Measurements from ENCODE around the gene ZNRF1. TPM values are rescaled to one million over a fixed set of nuclear protein-coding genes. Genes with fewer than 3 reads are reported as not detected.

The ZNRF1 gene
- total and polyA plus RNA-seq, 7 donors: 10.6 to 33.0 (median 16.9) TPM

- TF ChIP-seq POLR2A (IDR thresholded peaks at IDR 0.05): no peak
- TF ChIP-seq POLR2AphosphoS5 (IDR thresholded peaks at IDR 0.05): peak; percentile 87 to 95 (median 90)
- peak in 3 of 4 donors; percentile 65 to 82 (median 77) for TF ChIP-seq EP300 (IDR thresholded peaks at IDR 0.05)
- no peak overlapping the region for H3K4me3 ChIP-seq
- peak; percentile 97 for DNase-seq
- no peaks in the 10 kb centered on the region for H3K9me3 ChIP-seq
- no peaks in the 10 kb centered on the region for H3K36me3 ChIP-seq
- H3K27ac ChIP-seq: peak overlapping the region; percentile 77 to 92 (median 88)
- intact Hi-C loops (cut with DNase I): loop anchor here (2.0 to 10.0 kb wide), 2 partner anchors 45 to 61 kb away; no protein-coding TSS in a partner anchor
- H3K27me3 ChIP-seq: no peaks in the 10 kb centered on the region
- 53 to 76% methylated on average over 10 of the region's 10 CpGs for WGBS, 2 donors
- peaks cover 0 to 86% (median 70%) of the 10 kb centered on the region in 4 donors for H3K4me1 ChIP-seq
These were observed 106.7 kb downstream of the ZNRF1 start for GRCh38 chr16:75105306-75106061.

GRCh38 chr16:75106351-75107274 is 107.8 kb downstream of the ZNRF1 start:
- peaks cover 0 to 90% (median 79%) of the 10 kb centered on the region in 4 donors for H3K4me1 ChIP-seq
- H3K27ac ChIP-seq: peak overlapping the region; percentile 77 to 92 (median 88)
- peak; percentile 59 for DNase-seq

GRCh38 chr16:75107505-75107904 is 108.7 kb downstream of the ZNRF1 start:
- Histone ChIP-seq H3K9me3 (no peaks in the 10 kb centered on the region), H3K4me3 (no peak overlapping the region), H3K4me1 (peaks cover 0 to 99% (median 81%) of the 10 kb centered on the region in 4 donors), H3K36me3 (no peaks in the 10 kb centered on the region), H3K27ac (peak overlapping the region; percentile 77 to 92 (median 88)), H3K27me3 (no peaks in the 10 kb centered on the region)
- DNase-seq: no peak
- intact Hi-C loops (cut with DNase I): loop anchor here (10.0 kb wide), 1 partner anchor 63 kb away; no protein-coding TSS in a partner anchor
- TF ChIP-seq CTCF (IDR thresholded peaks at IDR 0.05) (no peak), EP300 (IDR thresholded peaks at IDR 0.05) (no peak), POLR2AphosphoS5 (IDR thresholded peaks at IDR 0.05) (no peak), POLR2A (IDR thresholded peaks at IDR 0.05) (no peak)
- WGBS, 2 donors: 88% methylated on average over 10 of the region's 10 CpGs

More at GRCh38 chr16:75106351-75107274, 107.8 kb downstream of the ZNRF1 start:
- H3K9me3 ChIP-seq: no peaks in the 10 kb centered on the region
- H3K36me3 ChIP-seq: no peaks in the 10 kb centered on the region
- TF ChIP-seq EP300 (IDR thresholded peaks at IDR 0.05) (no peak), POLR2A (IDR thresholded peaks at IDR 0.05) (no peak), POLR2AphosphoS5 (IDR thresholded peaks at IDR 0.05) (no peak), CTCF (IDR thresholded peaks at IDR 0.05) (no peak)
- no peak overlapping the region for H3K4me3 ChIP-seq
- intact Hi-C loops (cut with DNase I): loop anchor here (10.0 kb wide), 1 partner anchor 62 kb away; no protein-coding TSS in a partner anchor
- H3K27me3 ChIP-seq: no peaks in the 10 kb centered on the region
- WGBS, 2 donors: 91 to 94% methylated on average over 20 of the region's 20 CpGs

DNA sequence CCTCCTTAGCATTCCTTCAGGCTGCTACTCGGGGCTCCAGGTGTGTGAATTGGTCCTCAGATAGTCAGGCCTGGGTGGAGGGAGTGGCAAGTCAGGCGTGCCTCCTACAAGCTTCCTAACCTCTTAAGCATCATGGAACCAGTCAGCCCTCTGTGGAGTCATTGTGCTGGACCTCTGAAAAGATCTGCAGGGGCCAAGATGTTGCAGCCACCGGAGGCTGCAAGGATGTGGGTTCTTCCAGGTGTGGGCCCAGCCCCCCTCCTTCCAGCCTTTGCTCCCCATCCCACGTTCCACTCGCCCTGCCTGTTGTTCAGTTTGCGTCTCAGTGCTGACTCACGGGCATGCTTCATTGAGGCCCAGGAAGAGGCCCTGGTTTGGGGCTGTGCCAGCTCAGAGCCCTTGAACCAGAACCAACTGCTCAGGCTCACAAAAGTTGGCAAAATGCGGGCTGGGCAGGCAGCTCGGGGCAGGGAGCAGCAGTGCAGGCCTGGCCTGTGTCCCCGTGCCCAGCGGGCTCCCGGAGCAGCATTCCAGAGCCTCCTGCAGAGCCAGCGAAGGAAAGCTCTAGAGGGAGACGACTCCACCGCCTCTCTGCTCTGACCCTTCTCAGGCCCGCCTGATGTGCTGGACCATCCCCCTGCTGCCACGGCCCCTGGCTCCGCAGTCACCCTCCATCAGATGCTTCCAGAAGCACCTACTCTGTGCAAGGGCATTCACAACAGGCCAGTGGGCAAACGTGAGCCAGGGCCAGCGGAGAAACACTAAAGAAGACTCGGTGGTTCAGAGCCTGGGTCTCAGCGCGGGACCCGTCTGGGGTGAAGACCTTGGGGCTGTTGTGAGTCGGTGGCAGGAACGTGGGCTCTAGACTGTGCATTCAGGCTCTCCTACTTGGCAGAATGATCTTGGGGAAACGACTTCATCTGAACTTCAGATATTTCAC is 110.2 kb downstream of the ZNRF1 start:
- WGBS, 2 donors: 51 to 55% methylated on average over 27 of the region's 27 CpGs
- peak overlapping the region; percentile 77 to 92 (median 88) for H3K27ac ChIP-seq
- no peaks in the 10 kb centered on the region for H3K36me3 ChIP-seq
- DNase-seq: peak; percentile 97
- TF ChIP-seq CTCF (IDR thresholded peaks at IDR 0.05): no peak
- peak; percentile 56 to 77 (median 72) for TF ChIP-seq POLR2AphosphoS5 (IDR thresholded peaks at IDR 0.05)
- peak in 2 of 4 donors; percentile 24 to 34 for TF ChIP-seq EP300 (IDR thresholded peaks at IDR 0.05)
- no peaks in the 10 kb centered on the region for H3K9me3 ChIP-seq
- intact Hi-C loops (cut with DNase I): loop anchor here (10.0 kb wide), 1 partner anchor 64 kb away; no protein-coding TSS in a partner anchor
- peaks cover 0 to 84% (median 78%) of the 10 kb centered on the region in 4 donors for H3K4me1 ChIP-seq
- H3K4me3 ChIP-seq: no peak overlapping the region
- H3K27me3 ChIP-seq: no peaks in the 10 kb centered on the region
